Left colon (tissue), 2 donors: ENCODE results near the gene NFIB. TPM values are rescaled to one million over a fixed set of nuclear protein-coding genes. Genes with fewer than 3 reads are reported as not detected.

Experiments
- ATAC-seq: fragments of 200-7000 bp; cut with Tn5 transposase; one replicate; pipeline ENCODE4 v1.9.1; 2020; ENCODE audit warnings: mild to moderate bottlenecking, moderate library complexity
- DNase-seq, 2 donors: peaks; one replicate each; pipeline ENCODE4 v3.0.0-alpha.2; 2020
- intact Hi-C, 2 donors: fragments of 100-400 bp; cut with DNase I in 1 of 2; cut with micrococcal nuclease in 1 of 2; formaldehyde crosslinking; loops; one replicate each; pipeline versions ENCODE4 v1.11.2 to v1.14.0; 2022; cut with DNase I, micrococcal nuclease
- total RNA-seq, 2 donors: library from RNA; stranded (reverse); fragmentation: NEBNext Ultra II Directional; extraction: Animal tissue kit (Norgen Biotek cat#: 25700); gene quantifications; one replicate each; pipeline ENCODE4 v1.2.1, GENCODE V29; 2021
- donor health status: DM: no; HTN: no; CAD: no.
- donor health status: DM: yes; HTN: yes; CAD: no.

NFIB gene
- total RNA-seq, 2 donors from 2014 or later = 45.2 to 74.7 TPM

GRCh38 chr9:14238079-14238478 is 75.9 kb downstream of the NFIB start:
- DNase-seq = no peak
- peak; percentile 74 for ATAC-seq
- intact Hi-C loops = no loop called here

GRCh38 chr9:14236591-14236990 is 77.3 kb downstream of the NFIB start:
- DNase-seq = no peak
- intact Hi-C loops = no loop called here
- no peak for ATAC-seq

- DNase-seq (no peak), ATAC-seq (no peak)
- intact Hi-C loops = no loop called here
These were observed 81.8 kb downstream of the NFIB start for GRCh38 chr9:14232111-14232510.

- no peak for ATAC-seq
- intact Hi-C loops = no loop called here
- DNase-seq = no peak
These were observed 82.5 kb downstream of the NFIB start for GRCh38 chr9:14231196-14231990.

GRCh38 chr9:14228602-14229001 is 85.3 kb downstream of the NFIB start:
- intact Hi-C loops = no loop called here
- DNase-seq = no peak
- no peak for ATAC-seq

- intact Hi-C loops = no loop called here
- DNase-seq = no peak
- ATAC-seq = no peak
These were observed 86.9 kb downstream of the NFIB start for GRCh38 chr9:14226855-14227532.

- ATAC-seq (no peak), DNase-seq (no peak)
- intact Hi-C loops = no loop called here
These were observed 90.9 kb downstream of the NFIB start for GRCh38 chr9:14223081-14223480.

GRCh38 chr9:14222149-14222835 is 91.6 kb downstream of the NFIB start:
- intact Hi-C loops = no loop called here
- no peak for ATAC-seq

GRCh38 chr9:14221558-14221957 is 92.4 kb downstream of the NFIB start:
- intact Hi-C loops = no loop called here
- DNase-seq = no peak
- peak; percentile 32 for ATAC-seq

More at GRCh38 chr9:14222149-14222835, 91.6 kb downstream of the NFIB start:
- DNase-seq = no peak

GRCh38 chr9:14221119-14221518 is 92.8 kb downstream of the NFIB start:
- no peak for ATAC-seq
- intact Hi-C loops = no loop called here
- no peak for DNase-seq

GRCh38 chr9:14220256-14220655 is 93.7 kb downstream of the NFIB start:
- DNase-seq = no peak
- no peak for ATAC-seq
- intact Hi-C loops = no loop called here

- no peak for DNase-seq
- intact Hi-C loops = no loop called here
- no peak for ATAC-seq
These were observed 94.1 kb downstream of the NFIB start for GRCh38 chr9:14219850-14220249.

GRCh38 chr9:14218253-14218652 is 95.7 kb downstream of the NFIB start:
- intact Hi-C loops = no loop called here

GRCh38 chr9:14216612-14217194 is 97.2 kb downstream of the NFIB start:
- intact Hi-C loops = no loop called here
- DNase-seq = no peak
- ATAC-seq = no peak

More at GRCh38 chr9:14218253-14218652, 95.7 kb downstream of the NFIB start:
- ATAC-seq = no peak
- DNase-seq = no peak

- intact Hi-C loops = no loop called here
- ATAC-seq (no peak), DNase-seq (no peak)
These were observed 98.3 kb downstream of the NFIB start for GRCh38 chr9:14215614-14216013.

- DNase-seq (no peak), ATAC-seq (no peak)
- intact Hi-C loops = no loop called here
These were observed 99.2 kb downstream of the NFIB start for GRCh38 chr9:14214693-14215092.

GRCh38 chr9:14214065-14214684 is 99.8 kb downstream of the NFIB start:
- no peak for DNase-seq
- no peak for ATAC-seq
- intact Hi-C loops = no loop called here

- DNase-seq (no peak), ATAC-seq (peak; percentile 92)
- intact Hi-C loops = no loop called here
These were observed 100.4 kb downstream of the NFIB start for GRCh38 chr9:14213504-14213903.
